GM12873 (cell line): ENCODE results near the gene RTF1.

Experiments used
- CTCF ChIP-seq: IDR thresholded peaks from 2 replicates; pipeline ENCODE4 v1.5.1; 2012; ENCODE audit warnings: low read depth, mild to moderate bottlenecking, moderate library complexity, low read length, control low read depth; ENCODE audit not compliant: insufficient read depth; ENCODE audit errors: missing control alignments

The RTF1 gene

DNA sequence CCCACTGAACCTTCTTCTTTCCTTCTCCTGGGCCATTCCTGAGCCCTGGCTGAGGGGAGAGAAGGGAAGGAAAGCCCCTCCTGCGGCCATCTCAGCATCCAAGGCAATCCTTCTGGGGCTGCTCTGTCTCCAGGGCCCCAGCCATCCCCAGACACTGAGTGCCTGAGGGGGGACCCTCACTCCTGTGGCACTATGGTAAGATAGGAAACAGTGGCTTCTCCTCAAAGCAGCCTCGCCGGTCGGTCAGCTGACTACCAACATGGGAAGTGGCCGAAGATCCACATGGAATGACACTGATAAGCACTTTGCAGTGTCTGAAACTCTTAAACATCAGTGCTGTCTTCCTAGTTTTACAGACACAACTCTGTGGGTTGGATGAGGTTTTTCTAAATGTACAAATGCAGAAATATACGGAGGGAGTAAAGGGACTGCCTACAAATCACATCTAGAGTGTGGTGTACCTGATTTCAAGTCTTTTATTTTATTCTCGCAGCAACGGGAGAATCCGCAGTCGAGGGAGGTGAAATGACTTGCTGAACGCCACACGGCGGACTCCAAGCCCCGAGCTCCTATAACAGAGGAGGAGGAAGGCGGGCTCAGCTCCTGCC, 75.8 kb downstream of the RTF1 start:
- TF ChIP-seq CTCF = no peak

DNA sequence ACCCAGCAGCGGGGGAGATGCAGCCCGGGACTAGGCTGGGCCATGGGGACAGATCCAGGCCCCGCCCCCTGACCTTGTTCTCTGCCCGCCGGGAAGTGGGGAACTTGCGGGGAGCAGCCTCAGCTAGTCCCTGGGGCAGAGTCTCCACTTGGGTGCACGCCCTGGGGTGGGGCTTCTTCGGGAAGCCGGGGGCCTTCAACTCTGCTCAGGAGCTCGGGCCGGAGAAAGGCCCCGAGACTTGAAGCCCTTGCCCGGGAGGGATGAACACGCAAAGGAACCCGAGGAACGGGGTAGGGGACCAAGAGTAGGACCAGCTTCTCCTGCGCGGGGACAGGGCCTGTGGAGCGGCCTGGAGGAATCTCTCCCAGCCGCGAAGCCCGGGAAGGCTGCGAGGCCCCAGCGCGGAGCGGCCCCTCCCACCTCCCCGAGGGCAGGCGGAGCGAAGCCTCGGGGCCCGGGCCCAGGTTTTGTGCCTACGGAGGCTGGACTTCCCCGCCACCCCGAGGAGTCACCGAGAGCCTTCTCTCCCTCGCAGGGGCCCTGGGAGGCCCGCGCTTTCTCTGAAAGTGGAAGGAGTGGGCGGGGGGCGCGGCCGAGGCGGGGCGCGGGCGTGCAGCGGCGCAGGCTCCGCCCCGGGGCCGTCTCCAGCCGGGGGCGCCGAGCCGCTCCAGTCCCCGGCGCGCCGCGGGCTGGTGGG, 76.5 kb downstream of the RTF1 start, which contains the start of gene ITPKA:
Gene ITPKA (plus strand): TSS at position 670 of the 697 bp plus-strand sequence. CDS start 54 bp downstream, outside the sequence.
- TF ChIP-seq CTCF = no peak

DNA sequence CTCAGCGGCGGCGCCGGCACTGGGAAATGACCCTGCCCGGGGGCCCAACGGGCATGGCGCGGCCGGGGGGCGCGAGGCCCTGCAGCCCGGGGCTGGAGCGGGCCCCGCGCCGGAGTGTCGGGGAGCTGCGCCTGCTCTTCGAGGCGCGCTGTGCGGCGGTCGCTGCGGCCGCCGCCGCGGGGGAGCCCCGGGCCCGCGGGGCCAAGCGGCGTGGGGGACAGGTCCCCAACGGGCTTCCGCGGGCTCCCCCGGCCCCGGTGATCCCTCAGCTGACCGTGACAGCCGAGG, 77.0 kb downstream of the RTF1 start:
- TF ChIP-seq CTCF = no peak

- no peak for TF ChIP-seq CTCF
Observed at GRCh38 chr15:41494190-41494921, 77.5 kb downstream of the RTF1 start.

DNA sequence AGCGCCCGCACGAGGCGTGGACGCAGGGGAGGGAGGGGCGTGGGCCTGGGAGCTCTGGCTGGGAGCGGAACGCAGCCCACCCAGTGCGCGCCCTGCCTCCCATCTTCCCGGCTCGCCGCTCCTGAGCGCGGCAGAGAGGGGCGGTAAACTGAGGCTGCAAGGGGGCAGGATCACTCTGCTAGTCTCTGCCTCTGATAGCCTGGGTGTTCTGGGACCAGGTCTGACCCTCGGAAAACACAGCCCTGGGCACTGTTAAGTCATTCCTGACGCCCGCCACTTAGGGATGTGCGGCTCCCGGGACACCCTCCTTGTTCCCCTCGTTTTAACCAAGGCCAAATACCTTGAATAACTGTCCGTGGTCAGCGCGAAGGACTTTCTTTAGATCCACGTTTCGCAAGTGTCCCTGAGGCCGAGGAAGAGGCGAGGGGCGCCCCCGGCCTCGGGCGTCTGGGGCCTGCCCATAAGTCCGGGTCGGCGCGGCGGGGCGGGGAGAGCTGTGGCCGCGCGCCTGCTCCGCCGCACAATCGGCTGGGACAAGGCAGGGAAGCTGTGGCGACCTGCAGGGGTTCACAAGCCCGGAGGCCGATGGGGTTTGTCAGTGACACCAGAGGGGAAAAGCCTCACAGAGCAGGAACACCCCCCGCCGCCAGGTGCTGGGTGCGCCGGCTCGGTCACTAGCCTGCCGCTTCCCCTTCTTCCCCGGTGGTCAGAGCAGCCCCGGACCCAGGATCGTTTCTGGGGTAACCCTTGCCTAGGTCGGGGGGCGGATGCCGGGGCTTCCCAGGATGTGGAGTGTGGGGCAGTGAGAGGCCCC, 78.2 kb downstream of the RTF1 start:
- peak; percentile 5 for TF ChIP-seq CTCF

DNA sequence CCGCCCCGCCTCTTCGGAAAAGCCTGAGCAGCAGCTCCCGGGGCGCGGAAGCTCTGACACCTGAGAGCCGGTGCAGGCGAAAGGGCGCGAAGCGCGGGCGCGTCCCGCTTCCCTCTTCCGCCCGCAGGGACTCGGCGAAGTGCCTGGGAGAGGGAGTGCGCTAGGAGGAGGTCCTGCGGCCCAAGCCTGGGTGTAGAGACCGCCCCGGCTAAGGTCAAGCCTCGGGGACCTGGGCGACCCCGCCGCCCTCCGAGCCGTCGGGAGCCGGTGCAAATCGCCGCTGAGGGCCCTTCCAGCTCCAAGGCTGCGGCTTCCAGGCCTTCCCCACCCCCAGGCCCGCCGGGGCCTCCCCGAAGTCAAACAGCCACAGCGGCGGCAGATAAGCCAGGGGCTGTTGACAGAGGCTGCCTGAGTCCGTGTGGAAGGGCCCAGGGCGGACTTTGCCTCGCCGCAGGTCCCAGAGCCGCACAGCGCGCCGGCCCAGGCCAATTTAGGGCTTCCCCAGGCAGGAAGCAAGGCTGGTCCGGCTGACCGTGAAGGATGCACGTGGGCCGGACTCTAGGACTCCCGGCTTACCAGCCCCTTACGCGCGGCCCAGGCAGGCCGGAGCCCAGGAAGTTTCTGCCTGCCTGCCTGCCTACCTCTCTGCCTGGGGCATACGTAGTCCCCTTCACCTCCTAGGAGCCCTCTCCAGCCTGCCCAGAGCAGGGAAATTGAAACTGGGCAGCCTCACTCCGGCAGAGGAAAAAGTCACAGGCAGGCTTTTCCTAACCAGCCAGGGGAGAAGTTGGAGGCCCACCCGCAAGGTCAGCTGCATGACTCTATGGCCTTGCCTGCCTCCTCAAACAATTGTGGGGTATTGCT, 79.1 kb downstream of the RTF1 start:
- no peak for TF ChIP-seq CTCF
